Stimulated activated CD8-positive, alpha-beta memory T cell treated with anti-CD3 and anti-CD28 coated beads, Interleukin-12 subunit alpha, Interleukin-12 subunit beta, amount 100 ng/mL, for 24 hours (primary cell): ENCODE measurements around the gene AGK.
"Not testable (repeated sequence)": the region's sequence is repeated elsewhere in the genome, so short reads cannot be mapped to it uniquely, and the experiment has no call there.

Source experiments
- DNase-seq: peaks from one replicate; pipeline ENCODE4 v3.0.0-alpha.2; 2020; ENCODE audit errors: extremely low read depth

Gene AGK

GRCh38 chr7:141647701-141648100 lies 96.5 kb downstream of the AGK start:
- not testable (repeated sequence) for DNase-seq

GRCh38 chr7:141648276-141649114 lies 97.3 kb downstream of the AGK start:
- DNase-seq: no peak

- no peak for DNase-seq
Observed at GRCh38 chr7:141649137-141649864, 98.1 kb downstream of the AGK start.

GRCh38 chr7:141649865-141650634 lies 98.8 kb downstream of the AGK start:
- DNase-seq: no peak

- DNase-seq: no peak
Observed at GRCh38 chr7:141651417-141651816, 100.2 kb downstream of the AGK start.

- no peak for DNase-seq
Observed at GRCh38 chr7:141652691-141653090, 101.5 kb downstream of the AGK start.

GRCh38 chr7:141654551-141654950 lies 103.3 kb downstream of the AGK start:
- no peak for DNase-seq

GRCh38 chr7:141659501-141659900 lies 108.3 kb downstream of the AGK start:
- DNase-seq: no peak

GRCh38 chr7:141660259-141660658 lies 109.0 kb downstream of the AGK start:
- no peak for DNase-seq

GRCh38 chr7:141663081-141663849 lies 112.1 kb downstream of the AGK start:
- no peak for DNase-seq

GRCh38 chr7:141664450-141664849 lies 113.2 kb downstream of the AGK start:
- DNase-seq: no peak

- DNase-seq: no peak
Observed at GRCh38 chr7:141665208-141666035, 114.2 kb downstream of the AGK start.

- DNase-seq: no peak
Observed at GRCh38 chr7:141666071-141666470, 114.9 kb downstream of the AGK start.

GRCh38 chr7:141668853-141669252 lies 117.6 kb downstream of the AGK start:
- no peak for DNase-seq

- DNase-seq: no peak
Observed at GRCh38 chr7:141671705-141672496, 120.7 kb downstream of the AGK start.

GRCh38 chr7:141673346-141673745 lies 122.1 kb downstream of the AGK start:
- no peak for DNase-seq

GRCh38 chr7:141674171-141674671 lies 123.0 kb downstream of the AGK start:
- no peak for DNase-seq

GRCh38 chr7:141674702-141675101 lies 123.5 kb downstream of the AGK start:
- no peak for DNase-seq

GRCh38 chr7:141675436-141676215 lies 124.4 kb downstream of the AGK start:
- DNase-seq: no peak
